IMR-90 (cell line): Measurements from ENCODE around the gene H6PD. TPM values are rescaled to one million over a fixed set of nuclear protein-coding genes. Genes with fewer than 3 reads are reported as not detected.

Source experiments
- ATAC-seq: fragments of 200-7000 bp; cut with Tn5 transposase; 2 replicates; pipeline ENCODE4 v1.9.1; 2020; ENCODE audit warnings: low read depth, mild to moderate bottlenecking, moderate library complexity
- BruUV-seq: library from RNA; stranded (reverse); fragments of 400-500 nt; replicated peaks from 2 replicates; lab custom pipeline; 2021; lab: Mats Ljungman, UMichigan
- CTCF ChIA-PET: fragments of 300-600 bp; formaldehyde crosslinking; extraction: SDS; loops from one replicate; lab custom pipeline; 2021; ENCODE audit warnings: antibody characterized with exemption; lab: Yijun Ruan, JAX
- POLR2A ChIA-PET: fragments of 300-600 bp; sonication (Branson Sonifier 250); formaldehyde crosslinking; loops from one replicate; lab custom pipeline; 2022; ENCODE audit warnings: antibody characterized with exemption; ENCODE audit not compliant: unreplicated experiment; lab: Charles Lee
- DNase-seq: peaks from one replicate; pipeline ENCODE4 v3.0.0; 2013
- H2AFZ ChIP-seq: replicated peaks from 2 replicates; pipeline ENCODE3; 2013; ENCODE audit warnings: low read length, mild to moderate bottlenecking; ENCODE audit not compliant: poor library complexity
- H2AK5ac ChIP-seq: 2 replicates; pipeline ENCODE4 v1.6.1; 2013; ENCODE audit warnings: low read depth, low read length, inconsistent platforms
- H2AK9ac ChIP-seq: replicated peaks from 2 replicates; pipeline ENCODE3; 2013; ENCODE audit warnings: mild to moderate bottlenecking, low read depth, low read length, moderate library complexity; ENCODE audit not compliant: poor library complexity
- H2BK120ac ChIP-seq: 2 replicates; pipeline ENCODE4 v1.6.1; 2013; ENCODE audit warnings: low read depth, low read length, inconsistent platforms
- H2BK15ac ChIP-seq: 3 replicates; pipeline ENCODE4 v1.6.1; 2013; ENCODE audit warnings: low read depth, low read length, inconsistent platforms
- H2BK20ac ChIP-seq: 2 replicates; pipeline ENCODE4 v1.6.1; 2013; ENCODE audit warnings: low read depth, mild to moderate bottlenecking, inconsistent platforms, low read length, moderate library complexity
- H2BK5ac ChIP-seq: 2 replicates; pipeline ENCODE4 v1.6.1; 2013; ENCODE audit warnings: mild to moderate bottlenecking, low read depth, low read length, inconsistent platforms; ENCODE audit not compliant: poor library complexity, severe bottlenecking
- H3K14ac ChIP-seq: replicated peaks from 2 replicates; pipeline ENCODE4 v1.6.1; 2013; ENCODE audit warnings: low read depth, low read length, inconsistent platforms
- H3K18ac ChIP-seq: 2 replicates; pipeline ENCODE4 v1.6.1; 2013; ENCODE audit warnings: low read depth, low read length, control low read depth
- H3K23ac ChIP-seq: 2 replicates; pipeline ENCODE4 v1.6.1; 2013; ENCODE audit warnings: low read depth, low read length, inconsistent platforms
- H3K27ac ChIP-seq: 2 replicates; pipeline ENCODE4 v1.5.1; 2013; ENCODE audit warnings: mild to moderate bottlenecking, control low read depth, low read length; ENCODE audit not compliant: insufficient read depth
- H3K27me3 ChIP-seq: 2 replicates; pipeline ENCODE4 v1.6.1; 2013; ENCODE audit warnings: low read length; ENCODE audit not compliant: control insufficient read depth, insufficient read depth
- H3K36me3 ChIP-seq: 2 replicates; pipeline ENCODE4 v1.6.1; 2013; ENCODE audit warnings: low read length, mixed read lengths; ENCODE audit not compliant: control insufficient read depth, insufficient read depth
- H3K4ac ChIP-seq: 2 replicates; pipeline ENCODE4 v1.6.1; 2013; ENCODE audit warnings: low read depth, low read length, inconsistent platforms
- H3K4me1 ChIP-seq: 2 replicates; pipeline ENCODE4 v1.6.1; 2013; ENCODE audit warnings: low read length, mixed read lengths; ENCODE audit not compliant: control insufficient read depth, insufficient read depth
- H3K4me2 ChIP-seq: 2 replicates; pipeline ENCODE4 v1.6.1; 2013; ENCODE audit warnings: low read depth, mild to moderate bottlenecking, control low read depth, low read length, moderate library complexity
- H3K4me3 ChIP-seq: 2 replicates; pipeline ENCODE4 v1.5.1; 2013; ENCODE audit warnings: low read depth, mild to moderate bottlenecking, control low read depth, low read length, moderate library complexity; ENCODE audit not compliant: insufficient read depth
- H3K56ac ChIP-seq: 2 replicates; pipeline ENCODE4 v1.6.1; 2013; ENCODE audit warnings: low read length, inconsistent platforms; ENCODE audit not compliant: insufficient read depth; ENCODE audit errors: extremely low read depth
- H3K79me1 ChIP-seq, 2 experiments: 2 replicates each; pipeline ENCODE4 v1.6.1; 2013; ENCODE audit warnings: low read length in 2 of 2, inconsistent platforms in 1 of 2, low read depth in 1 of 2
- H3K9ac ChIP-seq: 2 replicates; pipeline ENCODE4 v1.6.1; 2013; ENCODE audit warnings: low read depth, low read length, control low read depth
- H3K9me1 ChIP-seq: 2 replicates; pipeline ENCODE4 v1.6.1; 2013; ENCODE audit warnings: low read length, inconsistent platforms; ENCODE audit not compliant: insufficient read depth
- H3K9me3 ChIP-seq: 2 replicates; pipeline ENCODE4 v1.6.1; 2013; ENCODE audit warnings: low read length; ENCODE audit not compliant: control insufficient read depth, insufficient read depth
- H4K20me1 ChIP-seq: 2 replicates; pipeline ENCODE4 v1.6.1; 2013; ENCODE audit warnings: low read length, inconsistent platforms; ENCODE audit not compliant: insufficient read depth
- H4K5ac ChIP-seq: 2 replicates; pipeline ENCODE4 v1.6.1; 2013; ENCODE audit warnings: mild to moderate bottlenecking, low read depth, low read length, control low read depth
- H4K8ac ChIP-seq, 2 experiments: 2 replicates each; pipeline ENCODE4 v1.6.1; 2013; ENCODE audit warnings: low read depth in 2 of 2, low read length in 2 of 2, control low read depth in 1 of 2, inconsistent platforms in 1 of 2
- H4K91ac ChIP-seq: 2 replicates; pipeline ENCODE4 v1.6.1; 2013; ENCODE audit warnings: low read depth, low read length, inconsistent platforms; ENCODE audit not compliant: insufficient read depth
- BHLHE40 ChIP-seq: fragments of 150-350 bp; IDR thresholded peaks from 2 replicates; pipeline ENCODE4 v1.6.1; 2016; ENCODE audit warnings: mild to moderate bottlenecking, low read depth, low read length
- CHD1 ChIP-seq: IDR thresholded peaks from 2 replicates; pipeline ENCODE4 v1.6.1; 2012; ENCODE audit warnings: low read depth, low read length, improper control_type of control experiment
- POLR2A ChIP-seq: IDR thresholded peaks from 2 replicates; pipeline ENCODE4 v1.6.1; 2012; ENCODE audit warnings: mild to moderate bottlenecking, low read depth, low read length
- WGBS, 2 experiments: methylation state at CpG; one replicate each; pipeline versions ENCODE4 v1.1.5 to v1.1.7; 2013; ENCODE audit warnings: missing lambda C conversion rate in 2 of 2; ENCODE audit not compliant: insufficient read length in 1 of 2; ENCODE audit errors: extremely low coverage in 2 of 2; 5-methylcytosine and 5-hydroxymethylcytosine counted together
- dilution Hi-C: fragments of 300-500 bp; cut with HindIII; formaldehyde crosslinking; loops from one replicate; pipeline ENCODE4 v1.14.3; 2018; ENCODE audit warnings: low sequenced_read_pairs; ENCODE audit not compliant: unreplicated experiment
- in situ Hi-C: fragments of 300-500 bp; cut with MboI; formaldehyde crosslinking; loops from 3 replicates; pipeline ENCODE4 v1.14.3; 2019; ENCODE audit warnings: low sequenced_read_pairs, inconsistent platforms, mixed read lengths
- intact Hi-C: fragments of 100-400 bp; cut with micrococcal nuclease; formaldehyde crosslinking; loops from 2 replicates; pipeline ENCODE4 v1.10.0; 2022
- polyA plus RNA-seq, 3 experiments: library from polyadenylated mRNA; depleted of rRNA; stranded (reverse); fragments of >200 nt; gene quantifications; 2 replicates each; pipeline ENCODE4 v1.2.3, GENCODE V29; 2012; ENCODE audit warnings: low replicate concordance in 1 of 3
- total RNA-seq: library from RNA; depleted of rRNA; stranded (reverse); fragments of >200 nt; gene quantifications from 2 replicates; pipeline ENCODE4 v1.2.3, GENCODE V29; 2012

Gene H6PD
- total and polyA plus RNA-seq, 2 of the 4 experiments (the other 2 are of a cell fraction), result 9.3 to 22.1 TPM

- dilution Hi-C loops (no loop called here), intact Hi-C loops (loop anchor here (5.0 kb wide), 2 partner anchors 37 to 73 kb away; partner anchors contain the start of gene GPR157), in situ Hi-C loops (no loop called here)
- DNase-seq (peak; percentile 61), ATAC-seq (no peak)
- CTCF ChIA-PET, result interaction anchor here (0.6 to 1.8 kb wide), 3 partner anchors 90 to 258 kb away, joined by 3 to 7 read pairs (median 3); no protein-coding TSS in a partner anchor
- H3K79me1 ChIP-seq, result peaks cover 0 to 30% of the 10 kb centered on the region in 2 experiments; a peak in 2 of 4 replicates
- H4K8ac ChIP-seq, result no peak overlapping the region
- BruUV-seq, result no TSS peak
- H2AK5ac ChIP-seq, result no peak overlapping the region; the same call in 1 of the 2 replicates
- no peak overlapping the region for H3K4me3 ChIP-seq
- H4K5ac ChIP-seq, result no peak overlapping the region
- H3K9ac ChIP-seq, result no peak overlapping the region
- peak overlapping the region; percentile 78; the same call in 1 of the 2 replicates for H3K4ac ChIP-seq
- peak overlapping the region; percentile 15; the same call in 1 of the 2 replicates for H3K14ac ChIP-seq
- H4K20me1 ChIP-seq, result no peaks in the 10 kb centered on the region
- peak overlapping the region; percentile 46 for H2BK5ac ChIP-seq
- H4K91ac ChIP-seq, result no peak overlapping the region
- H3K9me1 ChIP-seq, result 0 out of 2 replicates have a peak, but pooled peaks cover 4% of the 10 kb centered on the region
- TF ChIP-seq CHD1 (0 out of 2 replicates have a peak, but pooled peaks have one; percentile 48), BHLHE40 (no peak), POLR2A (peak; percentile 38; the same call in 1 of the 2 replicates)
- POLR2A ChIA-PET, result no interaction called here
- 58% methylated on average over 3 of the region's 7 CpGs; no CpG with 5 or more reads in 1 of the 2 experiments for WGBS, 2 experiments
- peak overlapping the region; percentile 16; the same call in 2 of the 3 replicates for H2BK15ac ChIP-seq
- H3K56ac ChIP-seq, result no peak overlapping the region
- H2BK20ac ChIP-seq, result no peak overlapping the region; the same call in 1 of the 2 replicates
- H3K18ac ChIP-seq, result no peak overlapping the region
- peak overlapping the region; percentile 91 for H2AK9ac ChIP-seq
- no peak overlapping the region for H3K27ac ChIP-seq
- no peaks in the 10 kb centered on the region for H3K36me3 ChIP-seq
- H3K23ac ChIP-seq, result no peak overlapping the region
- no peak overlapping the region for H2BK120ac ChIP-seq
- peak overlapping the region; percentile 18; the same call in 1 of the 2 replicates for H3K4me2 ChIP-seq
- H2AFZ ChIP-seq, result peak overlapping the region; percentile 17
- H3K9me3 ChIP-seq, result no peaks in the 10 kb centered on the region
- H3K27me3 ChIP-seq, result no peaks in the 10 kb centered on the region; the same call in 1 of the 2 replicates
- peaks cover 26% of the 10 kb centered on the region for H3K4me1 ChIP-seq
Measured at GRCh38 chr1:9200441-9200840, 34.1 kb upstream of the H6PD start.
